Stimulated activated CD4-positive, alpha-beta T cell treated with anti-CD3 and anti-CD28 coated beads, TNF-alpha, amount 100 ng/mL, for 48 hours (primary cell): ENCODE results near the gene LTK.
"Not testable (repeated sequence)": the region's sequence is repeated elsewhere in the genome, so short reads cannot be mapped to it uniquely, and the experiment has no call there.

Source experiments
- DNase-seq, 3 donors: peaks; one replicate each; pipeline ENCODE4 v3.0.0-alpha.2; 2020; ENCODE audit warnings: low read depth in 3 of 3

LTK gene

GRCh38 chr15:41474941-41475340 lies 38.7 kb downstream of the LTK start:
- no peak for DNase-seq

GRCh38 chr15:41474436-41474835 lies 39.2 kb downstream of the LTK start:
- no peak for DNase-seq

- DNase-seq, result no peak
Measured at GRCh38 chr15:41473418-41473817, 40.2 kb downstream of the LTK start.

- DNase-seq, result not testable (repeated sequence)
Measured at GRCh38 chr15:41469644-41470043, 44.0 kb downstream of the LTK start.

GRCh38 chr15:41466711-41467110 lies 46.9 kb downstream of the LTK start:
- no peak for DNase-seq

- DNase-seq, result no peak
Measured at GRCh38 chr15:41465822-41466421, 47.7 kb downstream of the LTK start.

- no peak for DNase-seq
Measured at GRCh38 chr15:41464889-41465580, 48.6 kb downstream of the LTK start.

- DNase-seq, result no peak
Measured at GRCh38 chr15:41462084-41462795, 51.4 kb downstream of the LTK start.
